Smooth muscle cell (in vitro differentiated cells): ENCODE results near the gene SDCCAG8. TPM values are rescaled to one million over a fixed set of nuclear protein-coding genes. Genes with fewer than 3 reads are reported as not detected.

ENCODE experiments used
- DNase-seq: peaks from one replicate; lab custom pipeline; 2025; ENCODE audit not compliant: unreplicated experiment; lab: John Stamatoyannopoulos, UW
- H2AFZ ChIP-seq: fragments of 200-600 bp; sonication (generic); 2 replicates; pipeline ENCODE4 v1.6.0; 2016; ENCODE audit warnings: antibody characterized with exemption, low read depth, mild to moderate bottlenecking
- H3F3A ChIP-seq: fragments of 200-600 bp; sonication (generic); 2 replicates; pipeline ENCODE4 v1.6.0; 2017; ENCODE audit warnings: antibody characterized with exemption, low read depth
- H3K27ac ChIP-seq: fragments of 200-600 bp; sonication (generic); 2 replicates; pipeline ENCODE4 v1.5.1; 2016; ENCODE audit warnings: low read depth, mild to moderate bottlenecking
- H3K27me3 ChIP-seq: fragments of 200-600 bp; sonication (generic); 2 replicates; pipeline ENCODE4 v1.6.1; 2016; ENCODE audit warnings: low read depth, mild to moderate bottlenecking
- H3K36me3 ChIP-seq: fragments of 200-600 bp; sonication (generic); 2 replicates; pipeline ENCODE4 v1.5.1; 2016; ENCODE audit warnings: low read depth
- H3K4me1 ChIP-seq: fragments of 200-600 bp; sonication (generic); 2 replicates; pipeline ENCODE4 v1.5.1; 2016; ENCODE audit warnings: low read depth
- H3K4me2 ChIP-seq: fragments of 200-600 bp; sonication (generic); 2 replicates; pipeline ENCODE4 v1.6.0; 2016; ENCODE audit warnings: mild to moderate bottlenecking
- H3K4me3 ChIP-seq: fragments of 200-600 bp; sonication (generic); 2 replicates; pipeline ENCODE4 v1.5.1; 2016; ENCODE audit warnings: mild to moderate bottlenecking
- H3K79me2 ChIP-seq: fragments of 200-600 bp; sonication (generic); 2 replicates; pipeline ENCODE4 v1.6.0; 2016; ENCODE audit warnings: low read depth, mild to moderate bottlenecking
- H3K9ac ChIP-seq: fragments of 200-600 bp; sonication (generic); 2 replicates; pipeline ENCODE4 v1.6.0; 2016; ENCODE audit warnings: low read depth
- H3K9me3 ChIP-seq: fragments of 200-600 bp; sonication (generic); replicated peaks from 2 replicates; pipeline ENCODE4 v1.5.1; 2016; ENCODE audit warnings: low read depth
- H4K20me1 ChIP-seq: fragments of 200-600 bp; sonication (generic); 2 replicates; pipeline ENCODE4 v1.6.0; 2016; ENCODE audit warnings: low read depth
- WGBS: methylation state at CpG from one replicate; pipeline ENCODE4 v1.1.7; 2016; ENCODE audit warnings: low lambda C conversion rate; 5-methylcytosine and 5-hydroxymethylcytosine counted together
- polyA plus RNA-seq: library from polyadenylated mRNA; unstranded; fragments of >200 nt; fragmentation: Nextera tagmentation; extraction: Ambion mirVana; gene quantifications from 2 replicates; pipeline ENCODE4 v1.2.1, GENCODE V29; 2016
- total RNA-seq: library from RNA; depleted of rRNA; stranded (reverse); fragments of >200 nt; gene quantifications from 2 replicates; pipeline ENCODE4 v1.2.3, GENCODE V29; 2014
- TF ChIP-seq, protein P1 (sequence below): fragments of 200-600 bp; sonication (generic); IDR thresholded peaks from 2 replicates; pipeline ENCODE4 v1.5.1; 2017; ENCODE audit warnings: borderline replicate concordance, mild to moderate bottlenecking, antibody characterized with exemption; ENCODE audit not compliant: insufficient read depth, poor library complexity, severe bottlenecking

Gene SDCCAG8
- total and polyA plus RNA-seq, 2 experiments from 2014 or later = 30.9 to 33.4 TPM

DNA sequence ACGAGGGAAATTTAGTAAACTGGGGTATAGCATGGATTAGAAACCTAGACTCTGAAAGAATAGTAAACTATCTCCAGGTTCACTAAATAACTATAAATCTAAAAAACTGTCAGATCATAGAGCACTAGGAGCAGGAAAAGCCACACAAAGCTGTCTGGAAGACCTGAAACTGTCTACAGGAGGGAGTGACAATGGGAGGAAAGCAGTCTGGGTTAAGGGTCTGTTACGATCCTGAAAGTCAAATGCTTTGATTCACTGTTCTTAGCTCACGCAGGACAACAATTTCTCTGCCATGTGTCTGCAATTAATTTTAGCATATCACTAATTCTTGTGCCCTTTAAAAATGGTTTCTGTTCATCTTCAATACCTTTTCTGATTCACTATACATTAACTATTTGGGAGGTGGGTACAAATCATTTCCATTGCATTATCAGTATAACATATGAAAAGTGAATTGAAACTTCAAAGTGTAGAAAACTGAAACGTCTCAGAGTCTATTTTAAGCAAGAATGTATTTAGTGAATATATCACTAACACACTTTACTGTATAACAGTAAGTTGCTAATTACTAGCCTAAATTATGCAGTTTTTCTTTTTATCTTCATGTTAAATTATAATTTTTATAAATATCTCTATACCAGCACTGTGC is 19.1 kb upstream of the SDCCAG8 start:
- H3K4me2 ChIP-seq = peak overlapping the region; percentile 60
- H3F3A ChIP-seq = peaks cover 11% of the 10 kb centered on the region
- peaks cover 99% of the 10 kb centered on the region for H3K79me2 ChIP-seq
- DNase-seq = no peak
- no peak overlapping the region for H2AFZ ChIP-seq
- H4K20me1 ChIP-seq = peaks cover 82% of the 10 kb centered on the region
- TF ChIP-seq, protein P1, sequence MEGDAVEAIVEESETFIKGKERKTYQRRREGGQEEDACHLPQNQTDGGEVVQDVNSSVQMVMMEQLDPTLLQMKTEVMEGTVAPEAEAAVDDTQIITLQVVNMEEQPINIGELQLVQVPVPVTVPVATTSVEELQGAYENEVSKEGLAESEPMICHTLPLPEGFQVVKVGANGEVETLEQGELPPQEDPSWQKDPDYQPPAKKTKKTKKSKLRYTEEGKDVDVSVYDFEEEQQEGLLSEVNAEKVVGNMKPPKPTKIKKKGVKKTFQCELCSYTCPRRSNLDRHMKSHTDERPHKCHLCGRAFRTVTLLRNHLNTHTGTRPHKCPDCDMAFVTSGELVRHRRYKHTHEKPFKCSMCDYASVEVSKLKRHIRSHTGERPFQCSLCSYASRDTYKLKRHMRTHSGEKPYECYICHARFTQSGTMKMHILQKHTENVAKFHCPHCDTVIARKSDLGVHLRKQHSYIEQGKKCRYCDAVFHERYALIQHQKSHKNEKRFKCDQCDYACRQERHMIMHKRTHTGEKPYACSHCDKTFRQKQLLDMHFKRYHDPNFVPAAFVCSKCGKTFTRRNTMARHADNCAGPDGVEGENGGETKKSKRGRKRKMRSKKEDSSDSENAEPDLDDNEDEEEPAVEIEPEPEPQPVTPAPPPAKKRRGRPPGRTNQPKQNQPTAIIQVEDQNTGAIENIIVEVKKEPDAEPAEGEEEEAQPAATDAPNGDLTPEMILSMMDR = no peak
- H3K4me1 ChIP-seq = peaks cover 26% of the 10 kb centered on the region
- no peaks in the 10 kb centered on the region for H3K27me3 ChIP-seq
- 49% methylated on average over 4 of the region's 4 CpGs for WGBS
- peak overlapping the region; percentile 74 for H3K27ac ChIP-seq
- H3K9me3 ChIP-seq = no peaks in the 10 kb centered on the region
- peak overlapping the region; percentile 44 for H3K9ac ChIP-seq
- peaks cover 4% of the 10 kb centered on the region for H3K36me3 ChIP-seq
- no peak overlapping the region for H3K4me3 ChIP-seq

DNA sequence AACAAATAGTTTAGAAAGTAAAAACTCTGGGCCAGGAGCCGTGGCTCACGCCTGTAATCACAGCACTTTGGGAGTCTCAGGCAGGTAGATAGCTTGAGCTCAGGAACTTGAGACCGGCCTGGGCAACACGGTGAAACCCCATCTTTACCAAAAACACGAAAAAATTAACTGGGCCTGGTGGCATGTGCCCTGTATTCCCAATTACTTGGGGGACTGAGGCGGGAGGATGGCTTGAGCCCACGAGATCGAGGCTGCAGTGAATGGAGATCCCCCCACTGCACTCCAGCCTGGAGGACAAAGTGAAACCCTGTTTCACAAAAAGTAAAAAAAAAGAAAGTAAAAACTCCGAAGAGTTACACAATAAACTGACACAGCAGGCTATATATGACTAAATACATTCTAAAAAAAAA is 11.4 kb upstream of the SDCCAG8 start:
- WGBS = 94% methylated on average over 9 of the region's 9 CpGs
- peaks cover 100% of the 10 kb centered on the region for H4K20me1 ChIP-seq
- no peak overlapping the region for H3K27ac ChIP-seq
- DNase-seq = no peak
- H3K4me1 ChIP-seq = no peaks in the 10 kb centered on the region
- no peaks in the 10 kb centered on the region for H3K27me3 ChIP-seq
- H3K9me3 ChIP-seq = no peaks in the 10 kb centered on the region
- no peak overlapping the region for H3K9ac ChIP-seq
- peaks cover 100% of the 10 kb centered on the region for H3K79me2 ChIP-seq
- H3F3A ChIP-seq = no peaks in the 10 kb centered on the region
- H3K4me3 ChIP-seq = no peak overlapping the region
- H3K4me2 ChIP-seq = no peak overlapping the region
- TF ChIP-seq, protein P1 = no peak
- no peaks in the 10 kb centered on the region for H3K36me3 ChIP-seq
- H2AFZ ChIP-seq = no peak overlapping the region

DNA sequence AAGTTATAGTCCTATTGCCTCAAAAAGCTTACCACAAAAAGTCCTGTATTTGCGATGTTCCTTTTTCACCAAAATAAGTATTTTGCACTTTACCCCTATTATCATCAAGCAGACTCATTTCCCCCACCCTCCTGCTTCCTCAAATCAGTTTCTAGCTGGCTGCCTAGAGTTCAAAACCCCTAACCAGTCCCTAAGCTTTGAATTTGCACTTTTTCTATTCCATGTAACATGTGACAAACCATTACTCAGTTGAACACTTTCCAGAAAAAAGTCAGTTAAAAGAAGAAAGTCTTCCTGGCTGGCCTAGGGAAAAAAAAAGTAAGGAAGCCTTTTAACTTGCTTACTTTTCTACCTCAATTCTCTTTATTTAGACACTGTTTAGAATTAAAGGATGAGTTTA is 8.9 kb upstream of the SDCCAG8 start:
- Histone ChIP-seq H3K36me3 (no peaks in the 10 kb centered on the region), H3K27me3 (no peaks in the 10 kb centered on the region), H3K4me3 (no peak overlapping the region), H3K4me2 (peak overlapping the region; percentile 38), H2AFZ (no peak overlapping the region), H3K27ac (peak overlapping the region; percentile 12), H3K9ac (no peak overlapping the region), H3K79me2 (peaks cover 100% of the 10 kb centered on the region), H3F3A (no peaks in the 10 kb centered on the region), H3K9me3 (no peaks in the 10 kb centered on the region), H4K20me1 (peaks cover 100% of the 10 kb centered on the region), H3K4me1 (peaks cover 13% of the 10 kb centered on the region)
- DNase-seq = no peak
- TF ChIP-seq, protein P1 = no peak
- 94% methylated on average over 1 of the region's 1 CpG for WGBS

DNA sequence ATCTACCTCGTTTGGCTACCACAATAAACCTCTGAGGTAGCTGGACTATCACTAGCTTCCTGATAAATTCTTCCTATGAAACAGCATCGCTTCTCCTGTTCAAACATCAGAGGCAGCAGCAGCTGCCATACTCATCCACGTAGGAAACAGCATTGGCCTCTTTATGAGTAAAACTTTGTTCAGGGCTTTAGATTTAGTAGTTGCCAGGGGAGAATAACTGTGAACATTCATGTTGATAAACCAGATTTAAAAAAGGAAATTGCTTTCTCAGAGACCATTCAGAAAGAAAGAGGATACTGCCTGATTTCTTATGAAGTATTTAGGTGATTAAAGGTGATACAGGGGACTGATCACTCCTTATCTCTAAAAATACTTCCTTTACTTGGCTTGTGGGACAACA is 7.9 kb upstream of the SDCCAG8 start:
- Histone ChIP-seq H3K4me3 (no peak overlapping the region), H4K20me1 (peaks cover 100% of the 10 kb centered on the region), H3K9me3 (no peaks in the 10 kb centered on the region), H3K36me3 (no peaks in the 10 kb centered on the region), H3F3A (no peaks in the 10 kb centered on the region), H3K9ac (no peak overlapping the region), H3K27me3 (no peaks in the 10 kb centered on the region), H3K27ac (no peak overlapping the region), H3K4me2 (no peak overlapping the region), H2AFZ (no peak overlapping the region), H3K4me1 (peaks cover 23% of the 10 kb centered on the region), H3K79me2 (peaks cover 100% of the 10 kb centered on the region)
- no peak for DNase-seq
- TF ChIP-seq, protein P1 = no peak
- WGBS = 80% methylated on average over 3 of the region's 3 CpGs
